Natural killer cell (primary cell): ENCODE data around the gene LRG1. TPM values are rescaled to one million over a fixed set of nuclear protein-coding genes. Genes with fewer than 3 reads are reported as not detected.
A peak's percentile ranks its signal among the peaks of the same experiment; 100 is the strongest.

Experiments used
- ATAC-seq, 3 donors: fragments of 150-1000 bp in 2 of 3; fragments of 200-7000 bp in 1 of 3; cut with Tn5 transposase; 1 replicate in 1 of 3; 2 replicates in 2 of 3; pipeline ENCODE4 v1.10.0; 2021; ENCODE audit warnings: mild to moderate bottlenecking in 2 of 3, moderate library complexity in 2 of 3
- DNase-seq, 2 donors: peaks; one replicate each; pipeline versions ENCODE4 v3.0.0 to v3.0.0-alpha.2; 2013 to 2021; ENCODE audit warnings: mixed read lengths in 1 of 2
- H3K27ac ChIP-seq: one replicate; pipeline ENCODE4 v1.5.1; 2013; ENCODE audit warnings: mild to moderate bottlenecking, low read length
- H3K27me3 ChIP-seq: one replicate; pipeline ENCODE4 v1.6.1; 2013; ENCODE audit warnings: low read length; ENCODE audit not compliant: control insufficient read depth, insufficient read depth
- H3K36me3 ChIP-seq: one replicate; pipeline ENCODE4 v1.6.1; 2013; ENCODE audit warnings: low read length; ENCODE audit not compliant: control insufficient read depth, insufficient read depth
- H3K4me1 ChIP-seq: one replicate; pipeline ENCODE4 v1.6.1; 2013; ENCODE audit warnings: low read length; ENCODE audit not compliant: control insufficient read depth, insufficient read depth
- H3K4me3 ChIP-seq: one replicate; pipeline ENCODE4 v1.5.1; 2013; ENCODE audit warnings: low read length
- H3K9me3 ChIP-seq: one replicate; pipeline ENCODE4 v1.6.1; 2013; ENCODE audit warnings: low read length; ENCODE audit not compliant: control insufficient read depth, insufficient read depth
- H3K27ac Mint-ChIP-seq, 2 donors: one replicate each; pipeline ENCODE4 v1.8.0; 2022; ENCODE audit warnings: mild to moderate bottlenecking in 2 of 2, mixed read lengths in 2 of 2, moderate library complexity in 1 of 2
- H3K27me3 Mint-ChIP-seq, 2 donors: one replicate each; pipeline ENCODE4 v1.8.0; 2022; ENCODE audit warnings: low read depth in 2 of 2, mixed read lengths in 2 of 2
- H3K36me3 Mint-ChIP-seq: one replicate; pipeline ENCODE4 v1.8.0; 2022; ENCODE audit warnings: mixed read lengths
- H3K4me1 Mint-ChIP-seq, 2 donors: one replicate each; pipeline ENCODE4 v1.8.0; 2022; ENCODE audit warnings: mixed read lengths in 2 of 2
- H3K4me3 Mint-ChIP-seq: one replicate; pipeline ENCODE4 v1.8.0; 2022; ENCODE audit warnings: mild to moderate bottlenecking, moderate library complexity, mixed read lengths
- H3K9me3 Mint-ChIP-seq, 2 donors: one replicate each; pipeline ENCODE4 v1.8.0; 2022; ENCODE audit warnings: mixed read lengths in 2 of 2
- WGBS: methylation state at CpG from one replicate; pipeline ENCODE4 v1.1.7; 2013; ENCODE audit warnings: missing lambda C conversion rate; ENCODE audit not compliant: insufficient coverage; 5-methylcytosine and 5-hydroxymethylcytosine counted together
- intact Hi-C: fragments of 100-400 bp; cut with micrococcal nuclease; formaldehyde crosslinking; loops from one replicate; pipeline ENCODE4 v1.14.2; 2022
- total RNA-seq, 4 donors: library from RNA; stranded (reverse); fragments of 120-200 nt in 1 of 4; gene quantifications; one replicate each; pipeline versions ENCODE4 v1.2.3 to v1.2.4, GENCODE V29; 2013 to 2022
- TF ChIP-seq, protein P1 (sequence below): fragments of 200-600 bp; IDR thresholded peaks from one replicate; pipeline ENCODE4 v1.8.0; 2022; ENCODE audit warnings: antibody characterized with exemption

LRG1 gene
- total RNA-seq, 3 donors from 2014 or later (not counting 1 experiment from before 2014, with no cell fraction given): 1.8 TPM; not detected in 2

DNA sequence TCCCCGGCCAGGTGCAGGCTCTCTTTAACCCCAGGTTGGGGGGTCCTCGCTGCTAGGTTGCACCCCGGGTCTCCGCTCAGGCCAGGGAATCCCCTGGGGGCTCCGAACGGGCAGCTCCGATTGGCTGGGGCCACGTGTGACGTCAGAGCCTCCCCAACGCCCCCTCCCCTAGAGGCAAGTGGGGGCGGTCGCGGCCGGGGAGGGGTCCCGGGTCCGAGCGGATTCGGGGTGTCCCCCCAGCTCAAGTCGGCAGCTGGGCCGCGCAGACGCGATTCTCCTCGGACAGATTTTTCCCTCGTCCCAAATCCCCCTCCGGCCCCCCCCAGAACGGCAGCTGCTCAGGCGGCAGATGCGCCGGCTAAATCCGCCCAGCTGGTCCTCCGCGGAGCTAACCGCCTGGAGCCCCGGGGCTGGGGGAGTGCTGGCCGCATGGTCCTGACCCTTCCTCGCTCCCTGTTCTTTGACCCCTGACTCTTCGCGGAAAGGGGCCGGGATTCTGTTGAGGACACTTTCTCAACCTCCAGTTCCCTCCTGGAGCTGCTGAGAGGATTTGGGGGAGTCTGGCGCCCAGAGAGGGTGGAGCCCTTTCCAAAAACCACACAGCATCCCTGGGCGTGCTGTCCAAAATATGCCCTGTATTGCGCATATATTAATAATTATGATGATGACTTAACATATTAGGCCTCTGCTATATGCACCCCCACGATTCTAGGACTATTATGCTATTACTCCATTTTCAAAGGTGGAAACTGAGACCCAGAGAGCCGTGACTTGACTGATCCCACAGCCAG lies 45.0 kb upstream of the LRG1 start:
- ATAC-seq (no peak), DNase-seq (no peak)
- intact Hi-C loops: no loop called here
- H3K27ac ChIP-seq: no peak overlapping the region
- TF ChIP-seq, protein P1, sequence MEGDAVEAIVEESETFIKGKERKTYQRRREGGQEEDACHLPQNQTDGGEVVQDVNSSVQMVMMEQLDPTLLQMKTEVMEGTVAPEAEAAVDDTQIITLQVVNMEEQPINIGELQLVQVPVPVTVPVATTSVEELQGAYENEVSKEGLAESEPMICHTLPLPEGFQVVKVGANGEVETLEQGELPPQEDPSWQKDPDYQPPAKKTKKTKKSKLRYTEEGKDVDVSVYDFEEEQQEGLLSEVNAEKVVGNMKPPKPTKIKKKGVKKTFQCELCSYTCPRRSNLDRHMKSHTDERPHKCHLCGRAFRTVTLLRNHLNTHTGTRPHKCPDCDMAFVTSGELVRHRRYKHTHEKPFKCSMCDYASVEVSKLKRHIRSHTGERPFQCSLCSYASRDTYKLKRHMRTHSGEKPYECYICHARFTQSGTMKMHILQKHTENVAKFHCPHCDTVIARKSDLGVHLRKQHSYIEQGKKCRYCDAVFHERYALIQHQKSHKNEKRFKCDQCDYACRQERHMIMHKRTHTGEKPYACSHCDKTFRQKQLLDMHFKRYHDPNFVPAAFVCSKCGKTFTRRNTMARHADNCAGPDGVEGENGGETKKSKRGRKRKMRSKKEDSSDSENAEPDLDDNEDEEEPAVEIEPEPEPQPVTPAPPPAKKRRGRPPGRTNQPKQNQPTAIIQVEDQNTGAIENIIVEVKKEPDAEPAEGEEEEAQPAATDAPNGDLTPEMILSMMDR: no peak
- H3K9me3 Mint-ChIP-seq: no peaks in the 10 kb centered on the region
- no peak overlapping the region for H3K4me3 Mint-ChIP-seq
- peaks cover 25% of the 10 kb centered on the region in 2 donors for H3K27me3 Mint-ChIP-seq
- H3K9me3 ChIP-seq: no peaks in the 10 kb centered on the region
- no peaks in the 10 kb centered on the region for H3K36me3 Mint-ChIP-seq
- no peak overlapping the region for H3K27ac Mint-ChIP-seq
- H3K27me3 ChIP-seq: peaks cover 36% of the 10 kb centered on the region
- no peak overlapping the region for H3K4me3 ChIP-seq
- H3K4me1 Mint-ChIP-seq: peaks cover 10% of the 10 kb centered on the region in 2 donors
- peaks cover 20% of the 10 kb centered on the region for H3K4me1 ChIP-seq
- WGBS: 12% methylated on average over 43 of the region's 45 CpGs
- no peaks in the 10 kb centered on the region for H3K36me3 ChIP-seq

DNA sequence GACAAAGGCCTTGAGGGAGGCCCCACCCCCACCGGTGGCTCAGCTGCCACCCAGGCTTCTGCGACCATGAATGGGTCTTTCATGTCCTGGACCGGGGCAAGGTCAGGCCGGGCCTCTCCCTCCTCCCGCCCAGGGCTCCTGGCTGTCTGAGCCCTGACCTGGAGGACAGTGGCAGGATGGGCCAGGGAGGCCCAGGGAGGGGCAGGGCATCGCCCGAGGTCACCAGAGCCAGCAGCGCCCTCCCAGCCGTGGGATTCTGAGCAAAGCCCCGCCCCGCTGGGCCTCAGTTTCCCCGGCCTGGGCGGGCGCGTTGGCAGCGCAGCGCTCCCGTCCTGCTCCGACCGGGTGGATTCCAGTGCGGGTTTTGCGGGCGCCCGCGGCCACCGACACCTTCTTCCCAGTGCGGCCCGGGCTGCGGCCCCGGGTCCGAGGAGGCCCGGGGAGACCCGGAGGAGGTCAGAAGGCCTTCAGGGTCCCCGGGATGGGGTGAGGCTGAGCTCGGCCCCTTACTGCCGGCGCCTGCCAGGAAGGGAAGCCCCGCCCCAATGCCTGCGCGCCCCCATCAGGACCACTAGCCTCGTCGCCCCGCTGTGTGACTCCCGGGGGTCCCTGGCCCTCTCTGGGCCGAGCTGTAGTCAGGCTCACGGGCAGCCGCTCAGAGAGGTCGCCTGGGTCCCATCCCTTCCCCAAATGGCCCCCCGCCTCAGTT lies 44.3 kb upstream of the LRG1 start:
- Mint-ChIP-seq H3K27me3 (peaks cover 27 to 30% of the 10 kb centered on the region in 2 donors), H3K4me3 (no peak overlapping the region), H3K4me1 (peaks cover 10% of the 10 kb centered on the region in 2 donors), H3K36me3 (no peaks in the 10 kb centered on the region), H3K9me3 (no peaks in the 10 kb centered on the region), H3K27ac (no peak overlapping the region)
- peaks cover 42% of the 10 kb centered on the region for H3K27me3 ChIP-seq
- 4% methylated on average over 49 of the region's 49 CpGs for WGBS
- H3K4me3 ChIP-seq: no peak overlapping the region
- H3K4me1 ChIP-seq: peaks cover 20% of the 10 kb centered on the region
- DNase-seq: no peak
- H3K9me3 ChIP-seq: no peaks in the 10 kb centered on the region
- intact Hi-C loops: no loop called here
- no peak overlapping the region for H3K27ac ChIP-seq
- TF ChIP-seq, protein P1: no peak
- peak in 2 of 3 donors; percentile 31 to 44 for ATAC-seq
- no peaks in the 10 kb centered on the region for H3K36me3 ChIP-seq

DNA sequence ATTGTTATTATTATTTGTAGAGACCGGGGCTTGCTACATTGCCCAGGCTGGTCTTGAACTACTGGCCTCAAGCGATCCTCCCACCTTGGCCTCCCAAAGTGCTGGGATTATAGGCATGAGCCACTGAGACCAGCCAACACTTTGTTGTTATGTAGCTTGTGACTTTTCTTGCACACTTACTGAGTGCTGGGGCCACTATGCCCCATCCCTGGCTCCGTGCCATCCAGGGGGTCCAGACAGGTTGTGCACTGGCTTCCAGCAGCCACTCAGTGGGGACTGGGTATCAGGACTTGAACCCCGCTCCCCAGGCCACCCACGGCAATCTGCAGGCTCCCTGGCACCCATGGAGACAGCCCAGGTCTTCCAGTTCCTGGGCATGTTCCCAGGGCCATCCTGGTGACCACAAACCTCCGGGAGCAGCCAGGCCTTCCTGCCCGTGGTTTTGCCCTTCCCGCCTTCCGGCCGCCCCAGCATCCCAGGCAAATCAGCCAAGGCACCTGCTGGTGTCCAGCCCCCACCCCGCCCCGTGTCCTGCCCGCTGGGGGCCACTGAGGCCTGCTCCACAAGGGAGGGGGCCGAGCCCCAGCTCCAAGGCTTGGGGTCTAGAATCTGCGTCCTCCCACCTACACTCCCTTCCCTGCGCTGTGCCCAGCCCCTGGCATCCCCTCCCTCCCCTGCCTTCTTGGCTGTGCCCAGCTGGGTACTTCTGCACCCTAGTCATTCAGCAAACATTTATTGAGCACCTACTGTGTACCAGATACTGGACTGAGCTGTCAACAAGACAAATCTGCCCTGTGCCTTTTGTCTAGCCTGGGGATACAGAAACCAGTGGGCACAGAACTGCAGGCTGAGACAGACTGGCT lies 43.4 kb upstream of the LRG1 start:
- TF ChIP-seq, protein P1: no peak
- H3K36me3 Mint-ChIP-seq: no peaks in the 10 kb centered on the region
- no peak for ATAC-seq
- Histone ChIP-seq H3K4me3 (no peak overlapping the region), H3K27ac (no peak overlapping the region), H3K27me3 (peaks cover 42% of the 10 kb centered on the region), H3K36me3 (no peaks in the 10 kb centered on the region), H3K9me3 (no peaks in the 10 kb centered on the region), H3K4me1 (peaks cover 20% of the 10 kb centered on the region)
- H3K27ac Mint-ChIP-seq: no peak overlapping the region
- no peak overlapping the region for H3K4me3 Mint-ChIP-seq
- peaks cover 10% of the 10 kb centered on the region in 2 donors for H3K4me1 Mint-ChIP-seq
- intact Hi-C loops: no loop called here
- H3K9me3 Mint-ChIP-seq: no peaks in the 10 kb centered on the region
- no peak for DNase-seq
- 30% methylated on average over 16 of the region's 16 CpGs for WGBS
- peaks cover 36 to 38% of the 10 kb centered on the region in 2 donors for H3K27me3 Mint-ChIP-seq
